Natural killer cell (primary cell): ENCODE measurements around the gene USP2. TPM values are rescaled to one million over a fixed set of nuclear protein-coding genes. Genes with fewer than 3 reads are reported as not detected.

Source experiments
- ATAC-seq, 3 donors: fragments of 150-1000 bp in 2 of 3; fragments of 200-7000 bp in 1 of 3; cut with Tn5 transposase; 1 replicate in 1 of 3; 2 replicates in 2 of 3; pipeline ENCODE4 v1.10.0; 2021; ENCODE audit warnings: mild to moderate bottlenecking in 2 of 3, moderate library complexity in 2 of 3
- DNase-seq, 2 donors: peaks; one replicate each; pipeline versions ENCODE4 v3.0.0 to v3.0.0-alpha.2; 2013 to 2021; ENCODE audit warnings: mixed read lengths in 1 of 2
- H3K27ac ChIP-seq: one replicate; pipeline ENCODE4 v1.5.1; 2013; ENCODE audit warnings: mild to moderate bottlenecking, low read length
- H3K27me3 ChIP-seq: one replicate; pipeline ENCODE4 v1.6.1; 2013; ENCODE audit warnings: low read length; ENCODE audit not compliant: control insufficient read depth, insufficient read depth
- H3K36me3 ChIP-seq: one replicate; pipeline ENCODE4 v1.6.1; 2013; ENCODE audit warnings: low read length; ENCODE audit not compliant: control insufficient read depth, insufficient read depth
- H3K4me1 ChIP-seq: one replicate; pipeline ENCODE4 v1.6.1; 2013; ENCODE audit warnings: low read length; ENCODE audit not compliant: control insufficient read depth, insufficient read depth
- H3K4me3 ChIP-seq: one replicate; pipeline ENCODE4 v1.5.1; 2013; ENCODE audit warnings: low read length
- H3K9me3 ChIP-seq: one replicate; pipeline ENCODE4 v1.6.1; 2013; ENCODE audit warnings: low read length; ENCODE audit not compliant: control insufficient read depth, insufficient read depth
- H3K27ac Mint-ChIP-seq, 2 donors: one replicate each; pipeline ENCODE4 v1.8.0; 2022; ENCODE audit warnings: mild to moderate bottlenecking in 2 of 2, mixed read lengths in 2 of 2, moderate library complexity in 1 of 2
- H3K27me3 Mint-ChIP-seq, 2 donors: one replicate each; pipeline ENCODE4 v1.8.0; 2022; ENCODE audit warnings: low read depth in 2 of 2, mixed read lengths in 2 of 2
- H3K36me3 Mint-ChIP-seq: one replicate; pipeline ENCODE4 v1.8.0; 2022; ENCODE audit warnings: mixed read lengths
- H3K4me1 Mint-ChIP-seq, 2 donors: one replicate each; pipeline ENCODE4 v1.8.0; 2022; ENCODE audit warnings: mixed read lengths in 2 of 2
- H3K4me3 Mint-ChIP-seq: one replicate; pipeline ENCODE4 v1.8.0; 2022; ENCODE audit warnings: mild to moderate bottlenecking, moderate library complexity, mixed read lengths
- H3K9me3 Mint-ChIP-seq, 2 donors: one replicate each; pipeline ENCODE4 v1.8.0; 2022; ENCODE audit warnings: mixed read lengths in 2 of 2
- WGBS: methylation state at CpG from one replicate; pipeline ENCODE4 v1.1.7; 2013; ENCODE audit warnings: missing lambda C conversion rate; ENCODE audit not compliant: insufficient coverage; 5-methylcytosine and 5-hydroxymethylcytosine counted together
- intact Hi-C: fragments of 100-400 bp; cut with micrococcal nuclease; formaldehyde crosslinking; loops from one replicate; pipeline ENCODE4 v1.14.2; 2022
- total RNA-seq, 4 donors: library from RNA; stranded (reverse); fragments of 120-200 nt in 1 of 4; gene quantifications; one replicate each; pipeline versions ENCODE4 v1.2.3 to v1.2.4, GENCODE V29; 2013 to 2022
- TF ChIP-seq, protein P1 (sequence below): fragments of 200-600 bp; IDR thresholded peaks from one replicate; pipeline ENCODE4 v1.8.0; 2022; ENCODE audit warnings: antibody characterized with exemption

The USP2 gene
- total RNA-seq, 3 donors from 2014 or later (not counting 1 experiment from before 2014, with no cell fraction given) = 0.50 to 3.9 TPM; not detected in 1

DNA sequence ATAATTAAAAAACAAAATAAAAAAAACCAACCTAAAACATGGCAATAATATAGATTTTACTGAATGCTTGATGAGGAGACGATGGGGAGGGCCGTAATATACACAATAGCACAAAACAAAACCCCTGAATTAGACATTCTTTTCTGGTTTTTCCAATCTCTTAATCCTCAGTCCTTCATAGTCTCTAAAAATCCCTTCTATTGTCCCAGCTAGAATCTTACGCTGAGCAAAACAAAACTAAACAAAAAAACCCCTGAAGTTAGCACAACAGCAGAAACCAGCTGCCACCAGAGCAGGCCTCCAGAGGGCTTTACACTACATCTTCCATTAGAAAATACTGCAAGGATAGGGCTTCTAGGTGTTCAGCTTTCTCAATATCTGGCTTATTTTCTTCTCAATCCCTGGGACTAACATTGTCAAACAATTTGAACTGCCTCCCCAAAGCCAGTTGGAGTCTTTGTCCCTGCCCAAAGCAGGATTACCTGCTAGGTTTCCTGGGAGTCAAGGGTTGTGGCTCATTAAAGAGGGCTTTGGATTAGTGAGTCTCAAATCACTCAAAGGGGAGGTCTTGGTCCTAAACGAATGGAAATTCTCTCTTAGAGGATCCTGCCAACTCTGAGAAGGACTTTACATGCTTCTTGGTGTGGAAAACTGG, 49.3 kb downstream of the USP2 start:
- H3K4me1 ChIP-seq = peaks cover 11% of the 10 kb centered on the region
- H3K27me3 ChIP-seq = no peaks in the 10 kb centered on the region
- H3K4me3 ChIP-seq = no peak overlapping the region
- ATAC-seq (no peak), DNase-seq (no peak)
- intact Hi-C loops = no loop called here
- peak overlapping the region; percentile 21 for H3K4me3 Mint-ChIP-seq
- peak overlapping the region; percentile 91 to 96 for H3K27ac Mint-ChIP-seq
- H3K36me3 Mint-ChIP-seq = no peaks in the 10 kb centered on the region
- H3K4me1 Mint-ChIP-seq = peaks cover 15 to 32% of the 10 kb centered on the region in 2 donors
- H3K27ac ChIP-seq = no peak overlapping the region
- TF ChIP-seq, protein P1, sequence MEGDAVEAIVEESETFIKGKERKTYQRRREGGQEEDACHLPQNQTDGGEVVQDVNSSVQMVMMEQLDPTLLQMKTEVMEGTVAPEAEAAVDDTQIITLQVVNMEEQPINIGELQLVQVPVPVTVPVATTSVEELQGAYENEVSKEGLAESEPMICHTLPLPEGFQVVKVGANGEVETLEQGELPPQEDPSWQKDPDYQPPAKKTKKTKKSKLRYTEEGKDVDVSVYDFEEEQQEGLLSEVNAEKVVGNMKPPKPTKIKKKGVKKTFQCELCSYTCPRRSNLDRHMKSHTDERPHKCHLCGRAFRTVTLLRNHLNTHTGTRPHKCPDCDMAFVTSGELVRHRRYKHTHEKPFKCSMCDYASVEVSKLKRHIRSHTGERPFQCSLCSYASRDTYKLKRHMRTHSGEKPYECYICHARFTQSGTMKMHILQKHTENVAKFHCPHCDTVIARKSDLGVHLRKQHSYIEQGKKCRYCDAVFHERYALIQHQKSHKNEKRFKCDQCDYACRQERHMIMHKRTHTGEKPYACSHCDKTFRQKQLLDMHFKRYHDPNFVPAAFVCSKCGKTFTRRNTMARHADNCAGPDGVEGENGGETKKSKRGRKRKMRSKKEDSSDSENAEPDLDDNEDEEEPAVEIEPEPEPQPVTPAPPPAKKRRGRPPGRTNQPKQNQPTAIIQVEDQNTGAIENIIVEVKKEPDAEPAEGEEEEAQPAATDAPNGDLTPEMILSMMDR = no peak
- WGBS = 88% methylated on average over 4 of the region's 4 CpGs
- peaks cover 14 to 26% of the 10 kb centered on the region in 2 donors for H3K27me3 Mint-ChIP-seq
- H3K9me3 Mint-ChIP-seq = no peaks in the 10 kb centered on the region
- no peaks in the 10 kb centered on the region for H3K9me3 ChIP-seq
- no peaks in the 10 kb centered on the region for H3K36me3 ChIP-seq

- Histone ChIP-seq H3K27ac (no peak overlapping the region), H3K36me3 (no peaks in the 10 kb centered on the region), H3K4me1 (peaks cover 8% of the 10 kb centered on the region), H3K27me3 (no peaks in the 10 kb centered on the region), H3K9me3 (no peaks in the 10 kb centered on the region), H3K4me3 (no peak overlapping the region)
- Mint-ChIP-seq H3K4me1 (peaks cover 14 to 17% of the 10 kb centered on the region in 2 donors), H3K27me3 (peaks cover 14 to 26% of the 10 kb centered on the region in 2 donors), H3K9me3 (no peaks in the 10 kb centered on the region), H3K4me3 (no peak overlapping the region), H3K36me3 (no peaks in the 10 kb centered on the region), H3K27ac (no peak overlapping the region)
- DNase-seq (no peak), ATAC-seq (no peak)
- 28% methylated on average over 1 of the region's 1 CpG for WGBS
- intact Hi-C loops = no loop called here
- TF ChIP-seq, protein P1 = no peak
These were observed 51.3 kb downstream of the USP2 start for GRCh38 chr11:119330237-119330636.

- no peak for ATAC-seq
These were observed 52.2 kb downstream of the USP2 start for GRCh38 chr11:119329320-119329719.

More at GRCh38 chr11:119329320-119329719, 52.2 kb downstream of the USP2 start:
- no peaks in the 10 kb centered on the region for H3K27me3 ChIP-seq
- no peak overlapping the region for H3K27ac Mint-ChIP-seq
- no peak overlapping the region for H3K27ac ChIP-seq
- no peak for DNase-seq
- H3K4me3 Mint-ChIP-seq = no peak overlapping the region
- no peaks in the 10 kb centered on the region for H3K9me3 ChIP-seq
- H3K4me3 ChIP-seq = no peak overlapping the region
- H3K9me3 Mint-ChIP-seq = no peaks in the 10 kb centered on the region
- H3K36me3 Mint-ChIP-seq = no peaks in the 10 kb centered on the region
- intact Hi-C loops = no loop called here
- H3K36me3 ChIP-seq = no peaks in the 10 kb centered on the region
- 89% methylated on average over 2 of the region's 2 CpGs for WGBS
- H3K4me1 ChIP-seq = no peaks in the 10 kb centered on the region
- peaks cover 14 to 26% of the 10 kb centered on the region in 2 donors for H3K27me3 Mint-ChIP-seq
- H3K4me1 Mint-ChIP-seq = peaks cover 5 to 9% of the 10 kb centered on the region in 2 donors
- TF ChIP-seq, protein P1 = no peak
